ENCODE measurements around the gene MAFF.

Gene MAFF

GRCh38 chr22:38220653-38221386 lies 19.0 kb downstream of the MAFF start:
- no peak for TF ChIP-seq CTCF (IDR thresholded peaks at IDR 0.05; ENCODE audit: low read depth, low read length)
- no peak overlapping the region for H3K4me3 ChIP-seq (ENCODE audit: low read depth, low read length)
- H3K9me3 ChIP-seq (ENCODE audit: severe bottlenecking) = no peaks in the 10 kb centered on the region
- peak overlapping the region; percentile 81 for H3K27ac ChIP-seq
- DNase-seq = no peak
- H3K27me3 ChIP-seq (ENCODE audit: insufficient read depth, low read depth, severe bottlenecking) = no peaks in the 10 kb centered on the region
- peaks cover 18% of the 10 kb centered on the region for H3K36me3 ChIP-seq

- peaks cover 21% of the 10 kb centered on the region for H3K36me3 ChIP-seq
- no peak overlapping the region for H3K4me3 ChIP-seq (ENCODE audit: low read depth, low read length)
- no peaks in the 10 kb centered on the region for H3K27me3 ChIP-seq (ENCODE audit: insufficient read depth, low read depth, severe bottlenecking)
- TF ChIP-seq CTCF (IDR thresholded peaks at IDR 0.05; ENCODE audit: low read depth, low read length) = no peak
- no peaks in the 10 kb centered on the region for H3K9me3 ChIP-seq (ENCODE audit: severe bottlenecking)
- no peak overlapping the region for H3K27ac ChIP-seq
- no peak for DNase-seq
Observed at GRCh38 chr22:38221407-38221806, 19.6 kb downstream of the MAFF start.

GRCh38 chr22:38221908-38222796 lies 20.4 kb downstream of the MAFF start:
- Histone ChIP-seq H3K9me3 (ENCODE audit: severe bottlenecking) (no peaks in the 10 kb centered on the region), H3K36me3 (peaks cover 25% of the 10 kb centered on the region), H3K27me3 (ENCODE audit: insufficient read depth, low read depth, severe bottlenecking) (no peaks in the 10 kb centered on the region), H3K27ac (no peak overlapping the region), H3K4me3 (ENCODE audit: low read depth, low read length) (no peak overlapping the region)
- DNase-seq = no peak
- no peak for TF ChIP-seq CTCF (IDR thresholded peaks at IDR 0.05; ENCODE audit: low read depth, low read length)

- DNase-seq = no peak
- TF ChIP-seq CTCF (IDR thresholded peaks at IDR 0.05; ENCODE audit: low read depth, low read length) = no peak
- H3K36me3 ChIP-seq = peaks cover 25% of the 10 kb centered on the region
Observed at GRCh38 chr22:38222797-38223119, 21.0 kb downstream of the MAFF start.

GRCh38 chr22:38223289-38223960 lies 21.6 kb downstream of the MAFF start:
- Histone ChIP-seq H3K4me3 (ENCODE audit: low read depth, low read length) (no peak overlapping the region), H3K27me3 (ENCODE audit: insufficient read depth, low read depth, severe bottlenecking) (no peaks in the 10 kb centered on the region), H3K36me3 (peaks cover 29% of the 10 kb centered on the region), H3K27ac (no peak overlapping the region), H3K9me3 (ENCODE audit: severe bottlenecking) (no peaks in the 10 kb centered on the region)
- no peak for DNase-seq
- TF ChIP-seq CTCF (IDR thresholded peaks at IDR 0.05; ENCODE audit: low read depth, low read length) = 0 out of 2 replicates have a peak, but pooled peaks have one; percentile 1

More at GRCh38 chr22:38222797-38223119, 21.0 kb downstream of the MAFF start:
- Histone ChIP-seq H3K27me3 (ENCODE audit: insufficient read depth, low read depth, severe bottlenecking) (no peaks in the 10 kb centered on the region), H3K9me3 (ENCODE audit: severe bottlenecking) (no peaks in the 10 kb centered on the region), H3K4me3 (ENCODE audit: low read depth, low read length) (no peak overlapping the region), H3K27ac (no peak overlapping the region)
